NOMO-1 treated with dmso at 0.1 percent for 144 hours (cell line): Measurements from ENCODE around the gene MAP2K3.
"Not testable (repeated sequence)": the region's sequence is repeated elsewhere in the genome, so short reads cannot be mapped to it uniquely, and the experiment has no call there.

ENCODE experiments used
- DNase-seq: peaks from one replicate; lab custom pipeline; 2025; ENCODE audit not compliant: unreplicated experiment; lab: John Stamatoyannopoulos, UW

MAP2K3 gene

GRCh38 chr17:21327921-21328320, 43.4 kb downstream of the MAP2K3 start:
- not testable (repeated sequence) for DNase-seq

- DNase-seq: not testable (repeated sequence)
These were observed 44.3 kb downstream of the MAP2K3 start for GRCh38 chr17:21328778-21329177.

- no peak for DNase-seq
These were observed 46.1 kb downstream of the MAP2K3 start for GRCh38 chr17:21330436-21331160.

- DNase-seq: not testable (repeated sequence)
These were observed 52.2 kb downstream of the MAP2K3 start for GRCh38 chr17:21336541-21337294.

GRCh38 chr17:21337981-21338625, 53.6 kb downstream of the MAP2K3 start:
- DNase-seq: not testable (repeated sequence)

GRCh38 chr17:21339011-21339410, 54.5 kb downstream of the MAP2K3 start:
- no peak for DNase-seq

GRCh38 chr17:21339571-21339970, 55.1 kb downstream of the MAP2K3 start:
- not testable (repeated sequence) for DNase-seq

- DNase-seq: not testable (repeated sequence)
These were observed 55.9 kb downstream of the MAP2K3 start for GRCh38 chr17:21340407-21340806.

GRCh38 chr17:21341279-21341678, 56.8 kb downstream of the MAP2K3 start:
- not testable (repeated sequence) for DNase-seq

GRCh38 chr17:21341925-21342540, 57.5 kb downstream of the MAP2K3 start:
- not testable (repeated sequence) for DNase-seq

GRCh38 chr17:21343061-21343949, 58.8 kb downstream of the MAP2K3 start:
- DNase-seq: not testable (repeated sequence)

- DNase-seq: not testable (repeated sequence)
These were observed 60.3 kb downstream of the MAP2K3 start for GRCh38 chr17:21344801-21345200.

GRCh38 chr17:21345236-21345635, 60.7 kb downstream of the MAP2K3 start:
- no peak for DNase-seq

GRCh38 chr17:21346107-21346506, 61.6 kb downstream of the MAP2K3 start:
- not testable (repeated sequence) for DNase-seq

GRCh38 chr17:21346651-21347250, 62.2 kb downstream of the MAP2K3 start:
- not testable (repeated sequence) for DNase-seq

GRCh38 chr17:21347660-21348059, 63.1 kb downstream of the MAP2K3 start:
- not testable (repeated sequence) for DNase-seq

GRCh38 chr17:21348081-21348925, 63.8 kb downstream of the MAP2K3 start:
- not testable (repeated sequence) for DNase-seq

- not testable (repeated sequence) for DNase-seq
These were observed 64.4 kb downstream of the MAP2K3 start for GRCh38 chr17:21348926-21349261.
